HUES64 (cell line): Measurements from ENCODE around the gene PPP1R13B.

Experiments
- H3K27ac ChIP-seq: 2 replicates; pipeline ENCODE4 v1.7.0; 2013; ENCODE audit warnings: low read depth, low read length, inconsistent platforms
- H3K27me3 ChIP-seq: 2 replicates; pipeline ENCODE4 v1.6.1; 2013; ENCODE audit warnings: mild to moderate bottlenecking, low read length; ENCODE audit not compliant: insufficient read depth
- H3K36me3 ChIP-seq: 2 replicates; pipeline ENCODE4 v1.6.1; 2013; ENCODE audit warnings: mild to moderate bottlenecking, low read length; ENCODE audit not compliant: insufficient read depth
- H3K4me1 ChIP-seq: 2 replicates; pipeline ENCODE4 v1.6.1; 2013; ENCODE audit warnings: mild to moderate bottlenecking, low read length, moderate library complexity; ENCODE audit not compliant: insufficient read depth
- H3K4me3 ChIP-seq: 2 replicates; pipeline ENCODE4 v1.5.1; 2013; ENCODE audit warnings: mild to moderate bottlenecking, low read length, moderate library complexity
- H3K9ac ChIP-seq: 2 replicates; pipeline ENCODE4 v1.6.1; 2013; ENCODE audit warnings: mild to moderate bottlenecking, low read depth, low read length
- H3K9me3 ChIP-seq: 2 replicates; pipeline ENCODE4 v1.6.1; 2013; ENCODE audit warnings: low read depth, low read length; ENCODE audit not compliant: insufficient read depth
- WGBS: fragments of 150-250, 120-280 bp; methylation state at CpG from one replicate; pipeline ENCODE4 v1.1.7; 2013; ENCODE audit warnings: missing lambda C conversion rate; 5-methylcytosine and 5-hydroxymethylcytosine counted together

Gene PPP1R13B

GRCh38 chr14:103714063-103714724 lies 133.2 kb downstream of the PPP1R13B start:
- 84% methylated on average over 16 of the region's 16 CpGs for WGBS
- Histone ChIP-seq H3K27ac (no peak overlapping the region), H3K4me3 (peak overlapping the region; percentile 77), H3K27me3 (no peaks in the 10 kb centered on the region), H3K4me1 (peaks cover 13% of the 10 kb centered on the region; the same call in 1 of the 2 replicates), H3K36me3 (peaks cover 23% of the 10 kb centered on the region), H3K9ac (peak overlapping the region; percentile 96), H3K9me3 (no peaks in the 10 kb centered on the region)

- H3K9me3 ChIP-seq: no peaks in the 10 kb centered on the region
Measured at GRCh38 chr14:103713304-103714062, 133.9 kb downstream of the PPP1R13B start.

GRCh38 chr14:103712633-103713247 lies 134.6 kb downstream of the PPP1R13B start:
- Histone ChIP-seq H3K27ac (no peak overlapping the region), H3K4me1 (peaks cover 13% of the 10 kb centered on the region; the same call in 1 of the 2 replicates)

More at GRCh38 chr14:103713304-103714062, 133.9 kb downstream of the PPP1R13B start:
- peaks cover 30% of the 10 kb centered on the region for H3K36me3 ChIP-seq
- H3K9ac ChIP-seq: no peak overlapping the region
- 93% methylated on average over 18 of the region's 18 CpGs for WGBS
- peaks cover 13% of the 10 kb centered on the region; the same call in 1 of the 2 replicates for H3K4me1 ChIP-seq
- H3K4me3 ChIP-seq: no peak overlapping the region
- no peak overlapping the region for H3K27ac ChIP-seq
- H3K27me3 ChIP-seq: no peaks in the 10 kb centered on the region

GRCh38 chr14:103711516-103712431 lies 135.6 kb downstream of the PPP1R13B start:
- Histone ChIP-seq H3K4me1 (peaks cover 13% of the 10 kb centered on the region; the same call in 1 of the 2 replicates), H3K9ac (no peak overlapping the region), H3K27ac (no peak overlapping the region), H3K9me3 (no peaks in the 10 kb centered on the region), H3K27me3 (no peaks in the 10 kb centered on the region), H3K4me3 (no peak overlapping the region), H3K36me3 (peaks cover 45% of the 10 kb centered on the region)
- WGBS: 91% methylated on average over 27 of the region's 27 CpGs

More at GRCh38 chr14:103712633-103713247, 134.6 kb downstream of the PPP1R13B start:
- peaks cover 37% of the 10 kb centered on the region for H3K36me3 ChIP-seq
- no peaks in the 10 kb centered on the region for H3K27me3 ChIP-seq
- WGBS: 93% methylated on average over 24 of the region's 24 CpGs
- no peak overlapping the region for H3K9ac ChIP-seq
- no peak overlapping the region for H3K4me3 ChIP-seq
- H3K9me3 ChIP-seq: no peaks in the 10 kb centered on the region

GRCh38 chr14:103710771-103711377 lies 136.5 kb downstream of the PPP1R13B start:
- no peak overlapping the region for H3K27ac ChIP-seq
- WGBS: 51% methylated on average over 9 of the region's 9 CpGs
- H3K4me1 ChIP-seq: peaks cover 13% of the 10 kb centered on the region; the same call in 1 of the 2 replicates
- H3K4me3 ChIP-seq: no peak overlapping the region
- no peaks in the 10 kb centered on the region for H3K27me3 ChIP-seq
- no peaks in the 10 kb centered on the region for H3K9me3 ChIP-seq
- peaks cover 53% of the 10 kb centered on the region for H3K36me3 ChIP-seq
- H3K9ac ChIP-seq: no peak overlapping the region

- peaks cover 64% of the 10 kb centered on the region for H3K36me3 ChIP-seq
- H3K27ac ChIP-seq: no peak overlapping the region
- no peaks in the 10 kb centered on the region for H3K9me3 ChIP-seq
- peaks cover 13% of the 10 kb centered on the region; the same call in 1 of the 2 replicates for H3K4me1 ChIP-seq
- no peak overlapping the region for H3K9ac ChIP-seq
- H3K27me3 ChIP-seq: no peaks in the 10 kb centered on the region
- H3K4me3 ChIP-seq: no peak overlapping the region
- WGBS: 95% methylated on average over 15 of the region's 15 CpGs
Measured at GRCh38 chr14:103709814-103710213, 137.6 kb downstream of the PPP1R13B start.

- Histone ChIP-seq H3K9ac (no peak overlapping the region), H3K27me3 (no peaks in the 10 kb centered on the region), H3K4me1 (peaks cover 13% of the 10 kb centered on the region; the same call in 1 of the 2 replicates), H3K4me3 (no peak overlapping the region), H3K9me3 (no peaks in the 10 kb centered on the region), H3K36me3 (peaks cover 72% of the 10 kb centered on the region), H3K27ac (no peak overlapping the region)
- 95% methylated on average over 18 of the region's 18 CpGs for WGBS
Measured at GRCh38 chr14:103708750-103709187, 138.6 kb downstream of the PPP1R13B start.

- Histone ChIP-seq H3K27me3 (no peaks in the 10 kb centered on the region), H3K4me1 (peaks cover 13% of the 10 kb centered on the region; the same call in 1 of the 2 replicates), H3K27ac (no peak overlapping the region), H3K9ac (no peak overlapping the region), H3K9me3 (no peaks in the 10 kb centered on the region), H3K4me3 (no peak overlapping the region), H3K36me3 (peaks cover 81% of the 10 kb centered on the region)
- WGBS: 94% methylated on average over 29 of the region's 29 CpGs
Measured at GRCh38 chr14:103707329-103708263, 139.8 kb downstream of the PPP1R13B start.

- H3K9me3 ChIP-seq: no peaks in the 10 kb centered on the region
- WGBS: 95% methylated on average over 40 of the region's 41 CpGs
- no peak overlapping the region for H3K4me3 ChIP-seq
- peaks cover 13% of the 10 kb centered on the region; the same call in 1 of the 2 replicates for H3K4me1 ChIP-seq
- peaks cover 89% of the 10 kb centered on the region for H3K36me3 ChIP-seq
- H3K27me3 ChIP-seq: no peaks in the 10 kb centered on the region
- no peak overlapping the region for H3K27ac ChIP-seq
- no peak overlapping the region for H3K9ac ChIP-seq
Measured at GRCh38 chr14:103706551-103707328, 140.6 kb downstream of the PPP1R13B start.
